GM23338 (cell line): Measurements from ENCODE around the gene MED12L.

Experiments
- CREB1 ChIP-seq: fragments of 250-450 bp; sonication (Bioruptor Pico); IDR thresholded peaks from 2 replicates; pipeline ENCODE4 v1.5.0; 2020; ENCODE audit warnings: low read depth, mild to moderate bottlenecking, moderate library complexity
- ETS1 ChIP-seq: IDR thresholded peaks from 2 replicates; pipeline ENCODE4 v1.6.1; 2016; ENCODE audit warnings: antibody characterized with exemption
- EZH2 ChIP-seq: fragments of 200-600 bp; sonication (generic); IDR thresholded peaks from one replicate; pipeline ENCODE4 v1.8.0; 2017; ENCODE audit warnings: antibody characterized with exemption, mild to moderate bottlenecking, low read depth; ENCODE audit not compliant: unreplicated experiment
- EZH2phosphoT487 ChIP-seq: fragments of 200-600 bp; sonication (generic); IDR thresholded peaks from one replicate; pipeline ENCODE4 v1.8.1; 2018; ENCODE audit warnings: antibody characterized with exemption; ENCODE audit not compliant: unreplicated experiment
- JUNB ChIP-seq: IDR thresholded peaks from one replicate; pipeline ENCODE4 v1.6.1; 2016; ENCODE audit warnings: antibody characterized with exemption; ENCODE audit not compliant: unreplicated experiment
- NANOG ChIP-seq: IDR thresholded peaks from 2 replicates; pipeline ENCODE4 v1.6.1; 2016; ENCODE audit warnings: antibody characterized with exemption, borderline replicate concordance
- POLR2AphosphoS5 ChIP-seq: IDR thresholded peaks from 2 replicates; pipeline ENCODE4 v1.6.1; 2016; ENCODE audit warnings: antibody characterized with exemption, low read depth
- STAT1 ChIP-seq: IDR thresholded peaks from one replicate; pipeline ENCODE4 v1.6.1; 2016; ENCODE audit warnings: antibody characterized with exemption; ENCODE audit not compliant: unreplicated experiment
- ZNF114 ChIP-seq: fragments of 250-450 bp; sonication (Bioruptor Pico); IDR thresholded peaks from 2 replicates; pipeline ENCODE4 v1.5.0; 2020; ENCODE audit warnings: mild to moderate bottlenecking, moderate library complexity
- ZNF331 ChIP-seq: fragments of 250-450 bp; sonication (Bioruptor Pico); IDR thresholded peaks from 2 replicates; pipeline ENCODE4 v1.5.0; 2020; ENCODE audit warnings: low read depth, mild to moderate bottlenecking, moderate library complexity
- TF ChIP-seq, protein P1 (sequence below), 2 experiments: fragments of 200-600 bp in 1 of 2; sonication (generic) in 1 of 2; conservative IDR thresholded peaks; 2 replicates each; pipeline versions ENCODE4 v1.5.1 to v1.6.1; 2016 to 2017; ENCODE audit warnings: antibody characterized with exemption in 2 of 2, low read depth in 2 of 2, mild to moderate bottlenecking in 2 of 2, moderate library complexity in 1 of 2
- TF ChIP-seq, protein P2 (sequence below): IDR thresholded peaks from one replicate; pipeline ENCODE4 v1.6.1; 2018; ENCODE audit warnings: antibody characterized with exemption; ENCODE audit not compliant: unreplicated experiment
- TF ChIP-seq, protein P3 (sequence below): fragments of 250-450 bp; sonication (Bioruptor Pico); IDR thresholded peaks from 2 replicates; pipeline ENCODE4 v1.5.0; 2020; ENCODE audit warnings: mild to moderate bottlenecking, moderate library complexity

DNA sequence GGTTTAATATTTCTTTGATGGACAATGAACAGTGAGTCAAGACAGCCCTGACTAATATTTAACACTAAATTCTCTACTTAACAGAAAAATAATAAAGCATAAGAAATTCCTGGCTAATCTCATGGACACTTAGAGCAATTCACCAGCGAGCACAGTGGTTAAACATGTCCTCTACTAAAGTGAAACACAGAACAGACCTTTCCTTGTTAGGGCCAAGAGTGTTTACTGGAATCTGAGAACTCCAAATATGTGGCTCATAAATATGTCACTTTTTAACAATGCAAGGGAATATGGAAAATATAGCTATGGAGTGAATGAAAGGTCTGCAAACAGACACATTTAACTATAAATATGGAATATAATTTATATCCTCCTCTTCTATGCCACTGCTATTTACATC lies 394.0 kb downstream of the MED12L start:
- TF ChIP-seq, protein P1, sequence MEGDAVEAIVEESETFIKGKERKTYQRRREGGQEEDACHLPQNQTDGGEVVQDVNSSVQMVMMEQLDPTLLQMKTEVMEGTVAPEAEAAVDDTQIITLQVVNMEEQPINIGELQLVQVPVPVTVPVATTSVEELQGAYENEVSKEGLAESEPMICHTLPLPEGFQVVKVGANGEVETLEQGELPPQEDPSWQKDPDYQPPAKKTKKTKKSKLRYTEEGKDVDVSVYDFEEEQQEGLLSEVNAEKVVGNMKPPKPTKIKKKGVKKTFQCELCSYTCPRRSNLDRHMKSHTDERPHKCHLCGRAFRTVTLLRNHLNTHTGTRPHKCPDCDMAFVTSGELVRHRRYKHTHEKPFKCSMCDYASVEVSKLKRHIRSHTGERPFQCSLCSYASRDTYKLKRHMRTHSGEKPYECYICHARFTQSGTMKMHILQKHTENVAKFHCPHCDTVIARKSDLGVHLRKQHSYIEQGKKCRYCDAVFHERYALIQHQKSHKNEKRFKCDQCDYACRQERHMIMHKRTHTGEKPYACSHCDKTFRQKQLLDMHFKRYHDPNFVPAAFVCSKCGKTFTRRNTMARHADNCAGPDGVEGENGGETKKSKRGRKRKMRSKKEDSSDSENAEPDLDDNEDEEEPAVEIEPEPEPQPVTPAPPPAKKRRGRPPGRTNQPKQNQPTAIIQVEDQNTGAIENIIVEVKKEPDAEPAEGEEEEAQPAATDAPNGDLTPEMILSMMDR (conservative IDR thresholded peaks at IDR 0.05; ENCODE audit: low read depth in 2 of 2), result no peak
- TF ChIP-seq EZH2 (no peak), POLR2AphosphoS5 (no peak), EZH2phosphoT487 (no peak), CREB1 (CRISPR knock-in tag) (no peak), JUNB (no peak), ZNF114 (no peak), ETS1 (no peak), STAT1 (no peak), NANOG (no peak), ZNF331 (no peak)
- TF ChIP-seq, protein P2, sequence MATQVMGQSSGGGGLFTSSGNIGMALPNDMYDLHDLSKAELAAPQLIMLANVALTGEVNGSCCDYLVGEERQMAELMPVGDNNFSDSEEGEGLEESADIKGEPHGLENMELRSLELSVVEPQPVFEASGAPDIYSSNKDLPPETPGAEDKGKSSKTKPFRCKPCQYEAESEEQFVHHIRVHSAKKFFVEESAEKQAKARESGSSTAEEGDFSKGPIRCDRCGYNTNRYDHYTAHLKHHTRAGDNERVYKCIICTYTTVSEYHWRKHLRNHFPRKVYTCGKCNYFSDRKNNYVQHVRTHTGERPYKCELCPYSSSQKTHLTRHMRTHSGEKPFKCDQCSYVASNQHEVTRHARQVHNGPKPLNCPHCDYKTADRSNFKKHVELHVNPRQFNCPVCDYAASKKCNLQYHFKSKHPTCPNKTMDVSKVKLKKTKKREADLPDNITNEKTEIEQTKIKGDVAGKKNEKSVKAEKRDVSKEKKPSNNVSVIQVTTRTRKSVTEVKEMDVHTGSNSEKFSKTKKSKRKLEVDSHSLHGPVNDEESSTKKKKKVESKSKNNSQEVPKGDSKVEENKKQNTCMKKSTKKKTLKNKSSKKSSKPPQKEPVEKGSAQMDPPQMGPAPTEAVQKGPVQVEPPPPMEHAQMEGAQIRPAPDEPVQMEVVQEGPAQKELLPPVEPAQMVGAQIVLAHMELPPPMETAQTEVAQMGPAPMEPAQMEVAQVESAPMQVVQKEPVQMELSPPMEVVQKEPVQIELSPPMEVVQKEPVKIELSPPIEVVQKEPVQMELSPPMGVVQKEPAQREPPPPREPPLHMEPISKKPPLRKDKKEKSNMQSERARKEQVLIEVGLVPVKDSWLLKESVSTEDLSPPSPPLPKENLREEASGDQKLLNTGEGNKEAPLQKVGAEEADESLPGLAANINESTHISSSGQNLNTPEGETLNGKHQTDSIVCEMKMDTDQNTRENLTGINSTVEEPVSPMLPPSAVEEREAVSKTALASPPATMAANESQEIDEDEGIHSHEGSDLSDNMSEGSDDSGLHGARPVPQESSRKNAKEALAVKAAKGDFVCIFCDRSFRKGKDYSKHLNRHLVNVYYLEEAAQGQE, result no peak
- TF ChIP-seq, protein P3, sequence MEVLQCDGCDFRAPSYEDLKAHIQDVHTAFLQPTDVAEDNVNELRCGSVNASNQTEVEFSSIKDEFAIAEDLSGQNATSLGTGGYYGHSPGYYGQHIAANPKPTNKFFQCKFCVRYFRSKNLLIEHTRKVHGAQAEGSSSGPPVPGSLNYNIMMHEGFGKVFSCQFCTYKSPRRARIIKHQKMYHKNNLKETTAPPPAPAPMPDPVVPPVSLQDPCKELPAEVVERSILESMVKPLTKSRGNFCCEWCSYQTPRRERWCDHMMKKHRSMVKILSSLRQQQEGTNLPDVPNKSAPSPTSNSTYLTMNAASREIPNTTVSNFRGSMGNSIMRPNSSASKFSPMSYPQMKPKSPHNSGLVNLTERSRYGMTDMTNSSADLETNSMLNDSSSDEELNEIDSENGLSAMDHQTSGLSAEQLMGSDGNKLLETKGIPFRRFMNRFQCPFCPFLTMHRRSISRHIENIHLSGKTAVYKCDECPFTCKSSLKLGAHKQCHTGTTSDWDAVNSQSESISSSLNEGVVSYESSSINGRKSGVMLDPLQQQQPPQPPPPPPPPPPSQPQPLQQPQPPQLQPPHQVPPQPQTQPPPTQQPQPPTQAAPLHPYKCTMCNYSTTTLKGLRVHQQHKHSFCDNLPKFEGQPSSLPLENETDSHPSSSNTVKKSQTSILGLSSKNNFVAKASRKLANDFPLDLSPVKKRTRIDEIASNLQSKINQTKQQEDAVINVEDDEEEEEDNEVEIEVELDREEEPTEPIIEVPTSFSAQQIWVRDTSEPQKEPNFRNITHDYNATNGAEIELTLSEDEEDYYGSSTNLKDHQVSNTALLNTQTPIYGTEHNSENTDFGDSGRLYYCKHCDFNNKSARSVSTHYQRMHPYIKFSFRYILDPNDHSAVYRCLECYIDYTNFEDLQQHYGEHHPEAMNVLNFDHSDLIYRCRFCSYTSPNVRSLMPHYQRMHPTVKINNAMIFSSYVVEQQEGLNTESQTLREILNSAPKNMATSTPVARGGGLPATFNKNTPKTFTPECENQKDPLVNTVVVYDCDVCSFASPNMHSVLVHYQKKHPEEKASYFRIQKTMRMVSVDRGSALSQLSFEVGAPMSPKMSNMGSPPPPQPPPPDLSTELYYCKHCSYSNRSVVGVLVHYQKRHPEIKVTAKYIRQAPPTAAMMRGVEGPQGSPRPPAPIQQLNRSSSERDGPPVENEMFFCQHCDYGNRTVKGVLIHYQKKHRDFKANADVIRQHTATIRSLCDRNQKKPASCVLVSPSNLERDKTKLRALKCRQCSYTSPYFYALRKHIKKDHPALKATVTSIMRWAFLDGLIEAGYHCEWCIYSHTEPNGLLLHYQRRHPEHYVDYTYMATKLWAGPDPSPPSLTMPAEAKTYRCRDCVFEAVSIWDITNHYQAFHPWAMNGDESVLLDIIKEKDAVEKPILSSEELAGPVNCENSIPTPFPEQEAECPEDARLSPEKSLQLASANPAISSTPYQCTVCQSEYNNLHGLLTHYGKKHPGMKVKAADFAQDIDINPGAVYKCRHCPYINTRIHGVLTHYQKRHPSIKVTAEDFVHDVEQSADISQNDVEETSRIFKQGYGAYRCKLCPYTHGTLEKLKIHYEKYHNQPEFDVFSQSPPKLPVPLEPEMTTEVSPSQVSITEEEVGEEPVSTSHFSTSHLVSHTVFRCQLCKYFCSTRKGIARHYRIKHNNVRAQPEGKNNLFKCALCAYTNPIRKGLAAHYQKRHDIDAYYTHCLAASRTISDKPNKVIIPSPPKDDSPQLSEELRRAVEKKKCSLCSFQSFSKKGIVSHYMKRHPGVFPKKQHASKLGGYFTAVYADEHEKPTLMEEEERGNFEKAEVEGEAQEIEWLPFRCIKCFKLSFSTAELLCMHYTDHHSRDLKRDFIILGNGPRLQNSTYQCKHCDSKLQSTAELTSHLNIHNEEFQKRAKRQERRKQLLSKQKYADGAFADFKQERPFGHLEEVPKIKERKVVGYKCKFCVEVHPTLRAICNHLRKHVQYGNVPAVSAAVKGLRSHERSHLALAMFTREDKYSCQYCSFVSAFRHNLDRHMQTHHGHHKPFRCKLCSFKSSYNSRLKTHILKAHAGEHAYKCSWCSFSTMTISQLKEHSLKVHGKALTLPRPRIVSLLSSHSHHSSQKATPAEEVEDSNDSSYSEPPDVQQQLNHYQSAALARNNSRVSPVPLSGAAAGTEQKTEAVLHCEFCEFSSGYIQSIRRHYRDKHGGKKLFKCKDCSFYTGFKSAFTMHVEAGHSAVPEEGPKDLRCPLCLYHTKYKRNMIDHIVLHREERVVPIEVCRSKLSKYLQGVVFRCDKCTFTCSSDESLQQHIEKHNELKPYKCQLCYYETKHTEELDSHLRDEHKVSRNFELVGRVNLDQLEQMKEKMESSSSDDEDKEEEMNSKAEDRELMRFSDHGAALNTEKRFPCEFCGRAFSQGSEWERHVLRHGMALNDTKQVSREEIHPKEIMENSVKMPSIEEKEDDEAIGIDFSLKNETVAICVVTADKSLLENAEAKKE (CRISPR knock-in tag), result no peak
